GM12801 (cell line): ENCODE results near the gene PPIF.

Experiments used
- CTCF ChIP-seq: IDR thresholded peaks from one replicate; pipeline ENCODE4 v1.5.1; 2011; ENCODE audit warnings: control low read depth; ENCODE audit not compliant: insufficient read length; ENCODE audit errors: extremely low read depth

PPIF gene

GRCh38 chr10:79347226-79347893, at the start of gene PPIF:
TSS of gene PPIF (plus strand) at chr10:79347469. CDS start at chr10:79347549, 80 bp downstream.
- no peak for TF ChIP-seq CTCF

- no peak for TF ChIP-seq CTCF
Observed at GRCh38 chr10:79298403-79299244, 48.6 kb upstream of the PPIF start.

- no peak for TF ChIP-seq CTCF
Observed at GRCh38 chr10:79299397-79300241, 47.6 kb upstream of the PPIF start.

GRCh38 chr10:79300711-79301110, 46.6 kb upstream of the PPIF start:
- TF ChIP-seq CTCF = no peak

- TF ChIP-seq CTCF = no peak
Observed at GRCh38 chr10:79301754-79302530, 45.3 kb upstream of the PPIF start.

GRCh38 chr10:79303631-79304478, 43.4 kb upstream of the PPIF start:
- TF ChIP-seq CTCF = no peak
